Gastroesophageal sphincter (tissue), 3 donors: ENCODE data around the gene FES.
A peak's percentile ranks its signal among the peaks of the same experiment; 100 is the strongest.

Experiments used
- CTCF ChIP-seq, 4 experiments: fragments of 200-600 bp in 2 of 4; fragments of 450-650 bp in 2 of 4; sonication (generic) in 1 of 4; IDR thresholded peaks; one replicate each; pipeline ENCODE4 v1.5.1; 2017 to 2019; ENCODE audit warnings: antibody characterized with exemption in 4 of 4, mild to moderate bottlenecking in 2 of 4, moderate library complexity in 2 of 4
- POLR2A ChIP-seq, 2 donors: fragments of 450-650 bp; IDR thresholded peaks; one replicate each; pipeline ENCODE4 v1.6.1; 2017; ENCODE audit warnings: antibody characterized with exemption in 2 of 2, mild to moderate bottlenecking in 2 of 2, moderate library complexity in 1 of 2
- POLR2AphosphoS5 ChIP-seq: sonication (generic); formaldehyde crosslinking; IDR thresholded peaks from one replicate; pipeline ENCODE4 v1.6.1; 2017; ENCODE audit warnings: antibody characterized with exemption

- TF ChIP-seq CTCF (IDR thresholded peaks at IDR 0.05) = no peak
- TF ChIP-seq POLR2A (IDR thresholded peaks at IDR 0.05) = peak in 1 of 2 donors; percentile 17
- TF ChIP-seq POLR2AphosphoS5 = peak; percentile 45
Observed at GRCh38 chr15:90934949-90935751, 50.8 kb downstream of the FES start, which contains the start of gene UNC45A.
